ENCODE measurements around the gene PPP2R3B.
"Not testable (repeated sequence)": the region's sequence is repeated elsewhere in the genome, so short reads cannot be mapped to it uniquely, and the experiment has no call there.

The PPP2R3B gene

GRCh38 chrX:386768-387575 lies at the start of gene PPP2R3B:
PPP2R3B (minus strand) TSS chrX:386907; CDS start chrX:386691, 216 bp downstream.
- no peaks in the 10 kb centered on the region for H3K9me3 ChIP-seq (ENCODE audit: severe bottlenecking)
- peak; percentile 100 for DNase-seq (ENCODE audit: low spot score)
- no peaks in the 10 kb centered on the region for H3K27me3 ChIP-seq (ENCODE audit: insufficient read depth, poor library complexity, severe bottlenecking)
- H3K4me3 ChIP-seq (ENCODE audit: severe bottlenecking) = peak within 1 kb of the TSS; percentile 74
- peak within 1 kb of the TSS; percentile 69 for H3K27ac ChIP-seq (ENCODE audit: poor library complexity, severe bottlenecking)
- peaks cover 3% of the 10 kb centered on the region; the same call in 1 of the 2 replicates for H3K36me3 ChIP-seq (ENCODE audit: low read depth)
- ATAC-seq (ENCODE audit: low read depth) = peak; percentile 95
- no peaks in the 10 kb centered on the region for H3K4me1 ChIP-seq (ENCODE audit: insufficient read depth, poor library complexity, severe bottlenecking)
- no peak for TF ChIP-seq CTCF (IDR thresholded peaks at IDR 0.05; ENCODE audit: poor library complexity, severe bottlenecking)

- ATAC-seq (ENCODE audit: low read depth) = 0 out of 3 replicates have a peak, but pooled peaks have one; percentile 12
- Histone ChIP-seq H3K36me3 (ENCODE audit: low read depth) (no peaks in the 10 kb centered on the region), H3K4me3 (ENCODE audit: severe bottlenecking) (no peak overlapping the region), H3K9me3 (ENCODE audit: severe bottlenecking) (peaks cover 6% of the 10 kb centered on the region), H3K27ac (ENCODE audit: poor library complexity, severe bottlenecking) (no peak overlapping the region), H3K27me3 (ENCODE audit: insufficient read depth, poor library complexity, severe bottlenecking) (no peaks in the 10 kb centered on the region), H3K4me1 (ENCODE audit: insufficient read depth, poor library complexity, severe bottlenecking) (no peaks in the 10 kb centered on the region)
- no peak for DNase-seq (ENCODE audit: low spot score)
- TF ChIP-seq CTCF (IDR thresholded peaks at IDR 0.05; ENCODE audit: poor library complexity, severe bottlenecking) = no peak
Measured at GRCh38 chrX:435536-436122, 48.9 kb upstream of the PPP2R3B start.

- no peak for TF ChIP-seq CTCF (IDR thresholded peaks at IDR 0.05; ENCODE audit: poor library complexity, severe bottlenecking)
- H3K27me3 ChIP-seq (ENCODE audit: insufficient read depth, poor library complexity, severe bottlenecking) = no peaks in the 10 kb centered on the region
- ATAC-seq (ENCODE audit: low read depth) = no peak
- no peak overlapping the region for H3K27ac ChIP-seq (ENCODE audit: poor library complexity, severe bottlenecking)
- peaks cover 6% of the 10 kb centered on the region for H3K9me3 ChIP-seq (ENCODE audit: severe bottlenecking)
- no peak for DNase-seq (ENCODE audit: low spot score)
- H3K36me3 ChIP-seq (ENCODE audit: low read depth) = no peaks in the 10 kb centered on the region
- H3K4me3 ChIP-seq (ENCODE audit: severe bottlenecking) = no peak overlapping the region
- H3K4me1 ChIP-seq (ENCODE audit: insufficient read depth, poor library complexity, severe bottlenecking) = no peaks in the 10 kb centered on the region
Measured at GRCh38 chrX:434946-435345, 48.2 kb upstream of the PPP2R3B start.

- DNase-seq (ENCODE audit: low spot score) (no peak), ATAC-seq (ENCODE audit: low read depth) (no peak)
- no peaks in the 10 kb centered on the region for H3K36me3 ChIP-seq (ENCODE audit: low read depth)
- H3K4me3 ChIP-seq (ENCODE audit: severe bottlenecking) = no peak overlapping the region
- H3K4me1 ChIP-seq (ENCODE audit: insufficient read depth, poor library complexity, severe bottlenecking) = no peaks in the 10 kb centered on the region
- no peak overlapping the region for H3K27ac ChIP-seq (ENCODE audit: poor library complexity, severe bottlenecking)
- TF ChIP-seq CTCF (IDR thresholded peaks at IDR 0.05; ENCODE audit: poor library complexity, severe bottlenecking) = no peak
- peaks cover 6% of the 10 kb centered on the region for H3K9me3 ChIP-seq (ENCODE audit: severe bottlenecking)
- H3K27me3 ChIP-seq (ENCODE audit: insufficient read depth, poor library complexity, severe bottlenecking) = no peaks in the 10 kb centered on the region
Measured at GRCh38 chrX:433771-434170, 47.1 kb upstream of the PPP2R3B start.

GRCh38 chrX:432666-433065 lies 46.0 kb upstream of the PPP2R3B start:
- not testable (repeated sequence) for H3K4me1 ChIP-seq (ENCODE audit: insufficient read depth, poor library complexity, severe bottlenecking); H3K9me3 ChIP-seq (ENCODE audit: severe bottlenecking); H3K27me3 ChIP-seq (ENCODE audit: insufficient read depth, poor library complexity, severe bottlenecking); DNase-seq (ENCODE audit: low spot score); H3K36me3 ChIP-seq (ENCODE audit: low read depth); H3K27ac ChIP-seq (ENCODE audit: poor library complexity, severe bottlenecking); H3K4me3 ChIP-seq (ENCODE audit: severe bottlenecking); ATAC-seq (ENCODE audit: low read depth)
